Parathyroid adenoma (tissue), 2 donors: ENCODE data around the gene ITPR1.

ENCODE experiments used
- H2AFZ ChIP-seq: fragments of 300-600 bp; sonication (generic); one replicate; pipeline ENCODE4 v1.7.0; 2017; ENCODE audit warnings: antibody characterized with exemption, mild to moderate bottlenecking
- H3K27ac ChIP-seq: fragments of 300-600 bp; sonication (generic); one replicate; pipeline ENCODE4 v1.7.0; 2017
- H3K27me3 ChIP-seq: fragments of 300-600 bp; sonication (generic); one replicate; pipeline ENCODE4 v1.7.0; 2017; ENCODE audit warnings: low read length; ENCODE audit not compliant: control insufficient read depth, insufficient read depth
- H3K36me3 ChIP-seq: fragments of 300-600 bp; sonication (generic); one replicate; pipeline ENCODE4 v1.7.0; 2017; ENCODE audit warnings: low read length; ENCODE audit not compliant: control insufficient read depth, insufficient read depth
- H3K4me1 ChIP-seq: fragments of 300-600 bp; sonication (generic); one replicate; pipeline ENCODE4 v1.7.0; 2017; ENCODE audit warnings: control low read depth
- H3K4me2 ChIP-seq: fragments of 300-600 bp; sonication (generic); one replicate; pipeline ENCODE4 v1.7.0; 2017; ENCODE audit warnings: low read length
- H3K4me3 ChIP-seq: fragments of 300-600 bp; sonication (generic); one replicate; pipeline ENCODE4 v1.7.0; 2017; ENCODE audit warnings: low read depth, low read length
- H3K79me2 ChIP-seq: fragments of 300-600 bp; sonication (generic); one replicate; pipeline ENCODE4 v1.7.0; 2017; ENCODE audit warnings: control low read depth
- H3K9ac ChIP-seq: fragments of 300-600 bp; sonication (generic); one replicate; pipeline ENCODE4 v1.7.0; 2017; ENCODE audit warnings: mild to moderate bottlenecking
- H3K9me3 ChIP-seq: fragments of 300-600 bp; sonication (generic); one replicate; pipeline ENCODE4 v1.7.0; 2017; ENCODE audit warnings: low read length; ENCODE audit not compliant: control insufficient read depth
- CTCF ChIP-seq: fragments of 300-600 bp; sonication (generic); IDR thresholded peaks from one replicate; pipeline ENCODE4 v1.7.0; 2017; ENCODE audit warnings: antibody characterized with exemption, mild to moderate bottlenecking
- donor health status: primary hyperparathyroidism.

Gene ITPR1

GRCh38 chr3:4741404-4742307, 248.5 kb downstream of the ITPR1 start:
- Histone ChIP-seq H3K9me3 (no peaks in the 10 kb centered on the region), H3K79me2 (no peaks in the 10 kb centered on the region), H3K4me1 (peaks cover 34% of the 10 kb centered on the region), H3K27ac (peak overlapping the region; percentile 83), H3K27me3 (no peaks in the 10 kb centered on the region), H3K4me3 (peak overlapping the region; percentile 26), H2AFZ (peak overlapping the region; percentile 50), H3K4me2 (peak overlapping the region; percentile 55), H3K36me3 (no peaks in the 10 kb centered on the region), H3K9ac (no peak overlapping the region)
- TF ChIP-seq CTCF, result no peak

GRCh38 chr3:4742359-4742758, 249.2 kb downstream of the ITPR1 start:
- Histone ChIP-seq H2AFZ (no peak overlapping the region), H3K4me1 (peaks cover 34% of the 10 kb centered on the region), H3K9me3 (no peaks in the 10 kb centered on the region), H3K27ac (peak overlapping the region; percentile 83), H3K36me3 (no peaks in the 10 kb centered on the region), H3K4me2 (peak overlapping the region; percentile 55), H3K9ac (no peak overlapping the region), H3K4me3 (peak overlapping the region; percentile 17), H3K79me2 (no peaks in the 10 kb centered on the region), H3K27me3 (no peaks in the 10 kb centered on the region)
- TF ChIP-seq CTCF, result no peak

GRCh38 chr3:4743371-4743770, 250.2 kb downstream of the ITPR1 start:
- Histone ChIP-seq H3K9ac (no peak overlapping the region), H3K36me3 (no peaks in the 10 kb centered on the region), H3K4me3 (no peak overlapping the region), H3K27me3 (no peaks in the 10 kb centered on the region), H3K4me2 (no peak overlapping the region), H3K9me3 (no peaks in the 10 kb centered on the region), H3K27ac (no peak overlapping the region), H3K4me1 (peaks cover 38% of the 10 kb centered on the region), H2AFZ (no peak overlapping the region), H3K79me2 (no peaks in the 10 kb centered on the region)
- no peak for TF ChIP-seq CTCF

GRCh38 chr3:4744405-4745234, 251.5 kb downstream of the ITPR1 start:
- H3K36me3 ChIP-seq, result no peaks in the 10 kb centered on the region
- no peak overlapping the region for H2AFZ ChIP-seq
- no peaks in the 10 kb centered on the region for H3K9me3 ChIP-seq
- no peaks in the 10 kb centered on the region for H3K79me2 ChIP-seq
- no peaks in the 10 kb centered on the region for H3K27me3 ChIP-seq
- peak overlapping the region; percentile 53 for H3K27ac ChIP-seq
- no peak overlapping the region for H3K9ac ChIP-seq
- TF ChIP-seq CTCF, result no peak
- no peak overlapping the region for H3K4me3 ChIP-seq
- peaks cover 50% of the 10 kb centered on the region for H3K4me1 ChIP-seq
- H3K4me2 ChIP-seq, result peak overlapping the region; percentile 2
